GM19035 (cell line): ENCODE results near the gene C3orf49.

Experiments used
- ATAC-seq: cut with Tn5 transposase; IDR thresholded peaks from one replicate; pipeline ENCODE4 v1.9.1; 2021; ENCODE audit not compliant: unreplicated experiment

C3orf49 gene

GRCh38 chr3:63819151-63819398 is at the start of gene C3orf49:
Gene C3orf49 (plus strand): TSS chr3:63819299. CDS start chr3:63819472, 173 bp downstream.
- no peak for ATAC-seq

GRCh38 chr3:63774781-63775180 is 44.3 kb upstream of the C3orf49 start:
- ATAC-seq: no peak

GRCh38 chr3:63779227-63779626 is 39.9 kb upstream of the C3orf49 start:
- ATAC-seq: no peak

- ATAC-seq: no peak
Observed at GRCh38 chr3:63791974-63792373, 27.1 kb upstream of the C3orf49 start.

- ATAC-seq: no peak
Observed at GRCh38 chr3:63795438-63795837, 23.7 kb upstream of the C3orf49 start.

GRCh38 chr3:63798544-63798943 is 20.6 kb upstream of the C3orf49 start:
- ATAC-seq: no peak

- no peak for ATAC-seq
Observed at GRCh38 chr3:63798949-63799348, 20.1 kb upstream of the C3orf49 start.

- no peak for ATAC-seq
Observed at GRCh38 chr3:63800097-63800496, 19.0 kb upstream of the C3orf49 start.

- no peak for ATAC-seq
Observed at GRCh38 chr3:63803911-63804310, 15.2 kb upstream of the C3orf49 start.

GRCh38 chr3:63807961-63808565 is 11.0 kb upstream of the C3orf49 start:
- ATAC-seq: no peak

GRCh38 chr3:63808633-63809032 is 10.5 kb upstream of the C3orf49 start:
- ATAC-seq: no peak

GRCh38 chr3:63809607-63810006 is 9.5 kb upstream of the C3orf49 start:
- no peak for ATAC-seq

GRCh38 chr3:63814237-63814636 is 4.9 kb upstream of the C3orf49 start:
- ATAC-seq: no peak

GRCh38 chr3:63817225-63817624 is 1.9 kb upstream of the C3orf49 start:
- ATAC-seq: no peak

- ATAC-seq: peak; percentile 72
Observed at GRCh38 chr3:63818282-63819150, 583 bp upstream of the C3orf49 start.

- no peak for ATAC-seq
Observed at GRCh38 chr3:63824309-63824708, 5.2 kb downstream of the C3orf49 start.

- no peak for ATAC-seq
Observed at GRCh38 chr3:63830526-63830925, 11.4 kb downstream of the C3orf49 start.

GRCh38 chr3:63832395-63832794 is 13.3 kb downstream of the C3orf49 start:
- ATAC-seq: no peak

GRCh38 chr3:63841704-63842103 is 22.6 kb downstream of the C3orf49 start:
- ATAC-seq: no peak

GRCh38 chr3:63842127-63842526 is 23.0 kb downstream of the C3orf49 start:
- no peak for ATAC-seq

GRCh38 chr3:63845215-63845614 is 26.1 kb downstream of the C3orf49 start:
- no peak for ATAC-seq

GRCh38 chr3:63847718-63848450 is 28.8 kb downstream of the C3orf49 start:
- no peak for ATAC-seq
